ENCODE measurements around the gene MCRS1.

MCRS1 gene

DNA sequence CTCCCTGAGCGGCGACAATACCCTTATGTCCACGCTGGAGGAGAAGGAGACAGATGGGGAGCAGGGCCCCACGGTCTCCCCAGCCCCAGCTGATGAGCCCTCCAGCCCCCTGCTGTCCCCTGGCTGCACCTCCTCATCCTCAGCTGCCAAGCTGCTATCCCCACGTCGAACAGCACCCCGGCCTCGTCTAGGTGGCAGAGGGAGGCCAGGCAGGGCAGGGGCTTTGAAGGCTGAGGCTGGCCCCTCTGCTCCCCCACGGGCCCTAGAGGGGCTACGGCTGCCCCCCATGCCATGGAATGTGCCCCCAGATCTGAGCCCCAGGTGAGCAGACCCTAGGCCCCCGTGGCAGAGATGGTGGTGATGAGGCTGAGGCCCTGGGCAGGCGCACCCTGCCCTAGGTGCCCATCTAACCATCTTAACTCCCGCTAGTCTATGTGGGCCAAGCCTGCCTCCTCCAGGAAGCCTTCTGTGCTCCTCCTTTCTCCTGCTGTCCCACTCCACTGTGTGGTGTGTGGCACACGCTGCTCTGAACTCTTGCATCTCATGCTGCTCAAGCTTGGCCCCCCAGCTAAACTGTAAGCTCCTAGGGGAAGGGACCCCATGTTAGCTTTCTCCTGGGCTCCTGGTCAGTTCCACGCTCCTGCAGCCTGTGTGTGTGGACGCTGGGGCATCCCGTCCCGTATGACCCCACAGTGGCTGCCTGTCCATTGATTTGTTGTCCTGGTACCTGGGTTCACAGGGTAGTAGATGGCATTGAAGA, 12.1 kb downstream of the MCRS1 start:
- DNase-seq, result no peak

DNA sequence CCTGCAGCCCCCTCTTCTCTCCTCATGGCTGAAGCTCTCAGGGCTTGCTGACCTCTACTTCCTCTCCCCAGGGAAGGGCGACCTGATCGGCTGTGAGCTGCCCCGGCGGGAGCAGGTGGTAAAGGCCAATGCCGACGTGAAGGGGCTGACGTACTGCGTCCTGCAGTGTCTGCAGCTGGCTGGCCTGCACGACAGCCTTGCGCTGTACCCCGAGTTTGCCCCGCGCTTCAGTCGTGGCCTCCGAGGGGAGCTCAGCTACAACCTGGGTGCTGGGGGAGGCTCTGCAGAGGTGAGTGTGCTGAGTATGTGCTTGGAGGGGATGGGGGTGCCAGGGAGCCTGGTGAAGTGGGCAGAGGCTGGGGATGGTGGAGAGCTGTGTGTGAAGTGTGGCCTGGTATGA, 13.7 kb downstream of the MCRS1 start:
- DNase-seq, result no peak

DNA sequence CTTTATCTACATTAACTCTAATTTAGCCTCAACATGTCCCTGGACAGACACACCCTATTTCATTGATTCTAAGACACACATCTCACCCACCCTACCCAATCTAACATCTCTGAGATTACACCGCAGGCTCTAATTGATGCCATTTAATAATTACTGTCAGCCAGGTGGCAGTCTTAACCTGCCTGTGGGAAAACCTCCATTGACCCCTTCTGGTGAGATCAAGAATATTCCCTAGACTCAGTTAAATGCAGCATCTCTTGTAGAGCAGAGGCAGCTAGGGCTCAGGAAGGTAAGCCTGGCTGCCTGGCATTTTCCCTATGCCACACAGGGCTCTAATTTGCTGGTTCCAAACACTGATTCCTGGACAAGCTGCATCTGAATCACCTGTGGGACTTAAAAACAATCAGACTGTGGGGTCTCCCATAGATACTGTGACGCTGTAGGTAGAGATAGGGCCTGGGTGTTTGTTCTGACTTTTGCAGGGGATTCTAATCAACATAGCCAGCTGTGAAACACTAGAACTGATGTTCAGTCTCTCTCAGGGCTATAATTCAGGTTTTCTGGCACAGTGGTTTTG, 14.3 kb downstream of the MCRS1 start:
- peak; percentile 40 for DNase-seq

DNA sequence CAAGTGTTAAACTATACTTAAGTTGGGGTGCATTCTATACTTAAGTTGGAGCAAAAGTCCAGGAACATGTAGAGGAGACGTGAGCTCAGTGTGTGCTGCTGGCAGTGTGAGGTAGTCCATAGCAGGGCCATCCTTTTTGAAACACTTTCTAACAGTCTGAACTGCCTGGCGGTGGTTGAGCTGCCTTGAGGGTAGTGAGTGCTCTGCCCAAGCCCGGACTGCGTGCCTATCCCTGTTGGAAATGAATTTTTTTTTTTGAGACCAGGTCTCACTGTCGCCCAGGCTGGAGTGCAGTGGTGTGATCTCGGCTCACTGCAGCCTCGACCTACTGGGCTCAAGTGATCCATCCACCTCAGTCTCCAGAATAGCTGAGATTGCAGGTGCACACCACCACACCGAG, 15.0 kb downstream of the MCRS1 start:
- DNase-seq, result no peak

DNA sequence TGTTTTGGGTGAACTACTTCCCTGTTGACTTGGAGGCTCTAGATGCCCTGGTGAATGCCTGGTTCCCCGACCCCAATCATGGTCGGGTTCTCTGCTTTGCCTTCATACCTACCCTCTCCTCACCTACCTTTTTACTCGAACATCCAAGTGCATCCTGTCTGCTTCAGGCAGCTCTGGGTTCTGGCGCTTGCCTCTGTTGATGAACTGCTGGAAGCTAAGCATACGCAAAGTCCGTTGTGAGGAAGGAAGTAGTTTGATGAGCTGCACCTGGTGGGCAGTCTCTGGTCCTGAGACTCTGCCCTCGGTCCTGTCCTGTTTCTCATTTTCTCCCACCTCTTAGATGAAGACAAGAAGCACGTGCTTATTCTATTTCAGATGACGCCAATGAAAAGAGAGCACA, 15.5 kb downstream of the MCRS1 start:
- no peak for DNase-seq

DNA sequence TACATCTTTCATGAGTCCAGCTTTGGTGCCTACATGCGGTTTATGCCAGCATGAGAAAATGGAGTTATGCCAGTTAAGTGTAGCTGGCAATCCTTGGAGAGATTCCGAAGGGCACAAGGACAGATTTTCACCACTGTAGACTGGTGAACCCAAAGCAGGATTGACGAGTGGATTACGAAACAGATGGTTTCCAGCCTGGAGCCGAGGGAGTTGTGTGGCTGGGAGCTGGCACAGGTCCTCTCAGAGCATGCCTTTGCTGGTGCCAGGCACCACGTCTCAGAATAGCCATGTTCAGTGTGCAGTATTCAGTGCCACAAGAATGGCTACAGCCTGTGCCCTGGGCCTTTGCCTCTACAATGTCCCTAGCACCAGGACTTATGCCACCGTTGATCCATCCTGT, 15.9 kb downstream of the MCRS1 start:
- no peak for DNase-seq

DNA sequence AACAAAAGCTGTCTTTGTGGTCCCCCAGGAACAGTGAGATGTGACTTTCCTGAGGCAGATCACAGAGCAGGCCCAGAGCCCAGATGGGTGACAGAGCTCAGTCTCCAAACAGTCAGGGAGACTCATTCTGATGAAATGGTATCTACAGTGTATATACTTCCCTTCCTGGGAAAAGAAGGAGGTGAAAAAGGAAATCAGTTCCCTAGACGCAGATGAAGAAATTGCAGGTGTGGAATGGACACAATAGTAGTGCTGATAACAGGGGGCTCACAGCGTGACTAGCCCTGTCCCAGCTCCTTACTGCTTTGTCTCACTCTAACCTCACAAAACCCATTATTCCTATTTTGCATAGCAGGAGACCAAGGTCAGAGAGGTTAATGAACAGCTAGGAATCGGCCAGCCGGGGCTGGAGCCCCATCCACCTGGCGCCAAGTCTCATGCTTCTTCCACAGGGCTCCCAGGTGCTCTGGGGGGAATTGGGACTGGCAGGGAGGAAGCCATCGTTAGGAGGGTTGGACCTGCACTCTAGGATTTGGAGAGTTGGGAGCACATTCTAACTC, 17.2 kb downstream of the MCRS1 start:
- no peak for DNase-seq

DNA sequence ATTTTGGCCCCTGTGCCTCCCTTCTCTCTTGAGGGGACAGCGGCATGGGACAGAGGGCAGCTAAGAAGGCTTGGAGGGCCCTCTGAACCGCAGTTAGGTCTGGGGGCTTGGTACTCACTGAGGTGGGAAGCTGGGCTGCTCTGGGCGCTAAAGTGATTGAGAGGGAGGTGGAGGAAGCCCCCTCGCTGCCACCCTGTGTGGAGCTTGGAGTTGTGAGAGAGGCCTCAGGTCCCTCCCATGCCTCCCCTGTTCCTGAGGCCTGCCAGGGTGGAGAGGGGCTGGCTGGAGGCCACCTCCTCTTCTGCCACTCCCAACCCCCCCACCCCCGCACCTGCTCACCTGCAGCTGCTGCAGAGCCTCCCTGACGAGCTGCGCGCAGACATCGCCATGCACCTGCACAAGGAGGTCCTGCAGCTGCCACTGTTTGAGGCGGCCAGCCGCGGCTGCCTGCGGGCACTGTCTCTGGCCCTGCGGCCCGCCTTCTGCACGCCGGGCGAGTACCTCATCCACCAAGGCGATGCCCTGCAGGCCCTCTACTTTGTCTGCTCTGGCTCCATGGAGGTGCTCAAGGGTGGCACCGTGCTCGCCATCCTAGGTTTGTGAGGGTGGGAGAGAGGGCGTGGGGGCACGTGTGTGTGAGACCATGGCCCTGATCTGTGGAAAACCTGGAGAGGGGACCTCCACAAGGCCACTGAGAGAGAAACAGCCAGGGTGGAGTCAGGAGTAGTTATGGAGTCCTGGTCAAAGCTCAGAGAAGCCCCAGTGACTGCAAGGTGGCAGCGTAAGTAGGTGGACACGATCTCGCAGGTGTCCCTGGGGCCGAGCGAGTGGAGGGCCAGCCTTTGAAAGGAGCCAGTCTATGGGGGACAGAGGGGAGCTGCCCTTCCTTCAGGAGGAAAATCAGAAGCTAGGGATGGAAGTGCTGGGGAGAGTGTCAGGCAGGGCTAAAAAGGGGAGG, 17.9 kb downstream of the MCRS1 start:
- no peak for DNase-seq

DNA sequence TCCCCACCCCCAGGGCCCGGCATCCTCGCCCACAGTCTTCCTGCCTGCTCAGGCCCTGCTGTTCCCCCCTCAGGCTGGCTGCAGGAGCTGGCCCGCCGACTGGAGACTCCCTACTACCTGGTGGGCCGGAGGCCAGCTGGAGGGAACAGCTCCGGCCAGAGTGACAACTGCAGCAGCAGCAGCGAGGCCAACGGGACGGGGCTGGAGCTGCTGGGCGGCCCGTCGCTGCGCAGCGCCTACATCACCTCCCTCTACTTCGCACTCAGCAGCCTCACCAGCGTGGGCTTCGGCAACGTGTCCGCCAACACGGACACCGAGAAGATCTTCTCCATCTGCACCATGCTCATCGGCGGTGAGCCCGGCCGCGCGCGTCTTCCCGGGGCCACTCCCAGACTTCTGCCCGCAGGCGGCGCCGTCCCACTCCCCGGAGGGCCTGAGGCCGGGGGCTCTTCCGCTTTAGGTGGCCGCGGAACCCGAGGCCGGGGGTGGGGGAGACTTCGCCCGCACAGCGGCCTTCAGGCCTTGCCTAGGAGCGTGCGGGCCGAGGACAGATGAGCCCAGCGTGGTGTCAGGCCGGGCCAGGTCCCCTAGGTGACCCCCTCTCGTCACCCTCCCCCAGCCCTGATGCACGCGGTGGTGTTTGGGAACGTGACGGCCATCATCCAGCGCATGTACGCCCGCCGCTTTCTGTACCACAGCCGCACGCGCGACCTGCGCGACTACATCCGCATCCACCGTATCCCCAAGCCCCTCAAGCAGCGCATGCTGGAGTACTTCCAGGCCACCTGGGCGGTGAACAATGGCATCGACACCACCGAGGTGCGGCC, 18.9 kb downstream of the MCRS1 start:
- DNase-seq, result peak; percentile 55

DNA sequence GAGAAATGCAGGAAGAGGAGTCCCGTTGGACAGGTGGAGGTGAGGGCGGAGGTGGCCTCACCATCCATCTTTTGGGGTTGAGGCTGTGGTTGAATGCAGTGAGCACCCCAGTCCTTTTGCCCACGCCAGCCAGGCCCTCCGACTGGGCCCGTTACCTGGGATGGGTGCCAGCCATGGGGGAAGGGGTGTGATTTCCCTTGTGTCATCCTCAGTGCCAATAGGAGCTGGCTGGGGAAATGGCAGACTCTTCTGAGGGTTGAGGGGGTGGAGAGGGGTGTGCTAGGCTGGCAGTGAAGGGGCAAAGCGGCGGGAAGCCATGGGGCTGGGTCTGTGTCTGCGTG, 19.5 kb downstream of the MCRS1 start:
- DNase-seq, result no peak

DNA sequence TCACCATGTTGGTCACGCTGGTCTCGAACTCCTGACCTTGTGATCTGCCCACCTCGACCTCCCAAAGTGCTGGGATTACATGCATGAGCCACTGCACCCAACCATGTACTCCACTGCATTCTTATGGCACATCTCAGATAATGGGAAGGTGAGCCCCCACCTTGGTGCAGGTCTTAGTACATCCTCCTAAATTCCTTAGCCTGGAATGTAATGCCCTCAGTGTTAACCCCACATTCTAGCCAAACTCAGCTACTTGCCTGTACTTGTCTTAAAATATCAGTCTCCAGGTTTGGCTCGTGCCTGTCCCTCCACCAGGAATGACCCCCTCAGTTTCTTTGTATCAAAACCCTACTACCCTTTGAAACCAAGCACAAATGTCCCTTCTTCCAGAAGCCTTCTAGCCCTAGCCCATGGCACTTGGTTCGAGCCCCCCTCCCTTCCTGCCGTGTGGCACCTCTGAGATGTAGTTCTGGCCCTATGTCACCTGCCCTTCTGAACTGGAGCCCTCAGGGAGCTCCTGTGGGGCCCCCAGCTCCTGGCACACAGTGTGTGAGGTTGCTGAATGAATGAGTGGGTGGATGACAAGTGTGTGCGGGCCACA, 20.8 kb downstream of the MCRS1 start:
- DNase-seq, result no peak

DNA sequence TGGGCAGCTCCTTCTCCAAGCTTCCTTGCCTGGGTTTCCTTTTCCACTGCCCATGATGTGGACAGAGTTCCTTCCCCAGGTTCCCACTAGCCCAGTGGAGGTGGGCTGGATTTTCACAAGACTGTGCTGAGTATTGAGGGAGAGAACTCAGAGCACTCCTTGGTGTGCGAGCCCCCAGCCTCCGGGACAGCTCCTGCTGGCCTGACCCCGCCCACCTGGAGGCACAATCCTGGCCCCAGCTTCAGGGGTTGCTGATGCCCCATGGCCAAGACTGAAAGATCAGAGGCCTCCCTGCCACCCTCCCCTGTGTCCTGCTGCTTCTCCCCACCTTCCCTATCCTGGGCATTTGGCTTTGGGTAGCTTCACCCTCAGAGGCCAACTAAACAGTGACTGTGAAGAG, 21.5 kb downstream of the MCRS1 start:
- DNase-seq, result no peak

DNA sequence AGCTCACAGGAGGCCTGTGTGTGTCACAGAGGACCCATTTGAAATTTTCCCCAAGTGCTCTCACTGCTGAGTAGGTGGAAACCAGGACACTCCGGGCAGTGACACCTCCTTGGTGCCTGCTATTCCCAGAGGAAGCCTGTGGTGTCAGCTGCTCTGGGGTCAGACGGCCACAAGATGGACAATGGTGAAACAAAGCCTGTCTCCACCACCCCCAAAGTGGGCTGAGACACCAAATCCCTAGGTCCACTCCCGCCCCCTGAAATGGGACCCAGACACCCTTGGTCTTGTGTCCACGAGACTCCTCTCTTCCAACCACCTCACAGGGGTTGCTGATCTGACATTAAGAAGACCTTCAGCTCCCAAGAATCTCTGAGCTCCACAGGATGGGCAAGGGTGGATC, 22.1 kb downstream of the MCRS1 start:
- no peak for DNase-seq

DNA sequence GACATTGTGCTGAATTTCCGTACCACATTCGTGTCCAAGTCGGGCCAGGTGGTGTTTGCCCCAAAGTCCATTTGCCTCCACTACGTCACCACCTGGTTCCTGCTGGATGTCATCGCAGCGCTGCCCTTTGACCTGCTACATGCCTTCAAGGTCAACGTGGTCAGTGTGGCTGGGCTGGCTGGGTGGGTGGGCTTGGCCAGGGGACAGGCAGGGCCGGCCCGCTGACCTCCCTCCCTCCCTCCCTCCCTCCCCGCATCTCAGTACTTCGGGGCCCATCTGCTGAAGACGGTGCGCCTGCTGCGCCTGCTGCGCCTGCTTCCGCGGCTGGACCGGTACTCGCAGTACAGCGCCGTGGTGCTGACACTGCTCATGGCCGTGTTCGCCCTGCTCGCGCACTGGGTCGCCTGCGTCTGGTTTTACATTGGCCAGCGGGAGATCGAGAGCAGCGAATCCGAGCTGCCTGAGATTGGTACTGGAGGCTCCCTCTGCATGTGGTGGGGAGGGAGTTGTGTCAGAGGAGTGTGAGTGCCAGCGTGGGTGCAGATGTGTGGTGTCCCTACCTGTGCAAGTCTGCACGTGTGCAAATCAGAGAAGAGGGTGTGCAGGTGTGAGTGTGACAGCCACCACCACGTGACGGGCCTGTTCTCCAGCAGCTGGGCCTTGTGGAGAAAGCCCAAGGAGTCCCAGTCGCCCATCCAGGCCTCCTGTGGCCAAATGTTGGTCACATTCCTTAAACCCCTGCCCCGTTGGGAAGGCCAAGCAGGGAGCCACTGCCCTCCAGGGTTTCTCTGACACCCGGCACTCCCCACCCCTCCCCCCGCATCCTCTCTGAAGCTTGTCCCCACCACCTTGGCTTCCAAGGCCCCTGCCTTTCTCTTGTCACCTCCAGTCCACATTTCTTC, 23.8 kb downstream of the MCRS1 start:
- DNase-seq, result no peak

DNA sequence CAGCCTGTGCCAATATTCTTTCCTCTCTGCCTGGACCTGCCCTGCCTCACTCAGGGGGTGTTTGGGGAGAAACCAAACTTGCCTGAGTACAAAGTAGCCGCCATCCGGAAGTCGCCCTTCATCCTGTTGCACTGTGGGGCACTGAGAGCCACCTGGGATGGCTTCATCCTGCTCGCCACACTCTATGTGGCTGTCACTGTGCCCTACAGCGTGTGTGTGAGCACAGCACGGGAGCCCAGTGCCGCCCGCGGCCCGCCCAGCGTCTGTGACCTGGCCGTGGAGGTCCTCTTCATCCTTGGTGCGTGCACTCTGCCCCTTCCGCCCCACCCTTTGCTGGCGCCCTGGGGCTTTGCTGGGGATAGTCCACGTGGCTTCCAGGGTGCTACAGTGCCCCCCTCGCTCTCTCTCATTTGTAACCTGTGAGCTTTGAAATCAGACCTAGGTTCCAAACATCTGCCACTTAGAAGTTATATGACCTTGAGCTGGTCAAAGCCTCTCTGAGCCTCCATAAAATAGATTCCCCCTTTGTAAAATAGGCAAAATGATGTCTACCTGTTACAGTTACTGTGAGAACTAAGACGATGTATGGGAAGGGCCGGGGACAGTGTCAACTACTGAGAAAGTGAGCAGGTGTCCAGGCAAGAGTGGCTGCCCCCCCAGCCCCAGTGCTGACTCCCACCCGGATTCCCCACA, 24.6 kb downstream of the MCRS1 start:
- peak; percentile 10 for DNase-seq

DNA sequence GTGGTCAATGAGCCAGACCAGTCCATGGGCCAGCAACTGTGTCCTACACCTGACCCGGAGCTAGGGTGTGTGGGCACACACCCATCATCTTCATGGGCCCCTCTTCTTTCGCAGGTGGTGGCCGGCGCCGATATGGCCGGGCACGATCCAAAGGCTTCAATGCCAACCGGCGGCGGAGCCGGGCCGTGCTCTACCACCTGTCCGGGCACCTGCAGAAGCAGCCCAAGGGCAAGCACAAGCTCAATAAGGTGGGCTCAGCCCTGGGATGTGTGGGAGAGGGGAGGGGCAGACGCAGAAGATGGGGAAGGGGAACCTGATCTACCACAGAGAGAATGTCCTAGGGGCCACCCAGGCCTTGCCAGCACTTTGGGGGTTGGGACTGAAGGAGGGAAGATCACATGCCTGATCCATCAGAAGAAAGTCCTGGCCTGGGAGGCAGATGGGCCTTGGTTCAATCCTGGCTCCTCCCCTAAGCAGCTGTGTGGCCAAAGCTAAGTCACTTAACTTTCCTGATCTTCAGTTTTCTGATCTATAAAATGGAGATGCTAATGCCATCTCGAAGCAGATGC, 25.3 kb downstream of the MCRS1 start:
- DNase-seq, result no peak

DNA sequence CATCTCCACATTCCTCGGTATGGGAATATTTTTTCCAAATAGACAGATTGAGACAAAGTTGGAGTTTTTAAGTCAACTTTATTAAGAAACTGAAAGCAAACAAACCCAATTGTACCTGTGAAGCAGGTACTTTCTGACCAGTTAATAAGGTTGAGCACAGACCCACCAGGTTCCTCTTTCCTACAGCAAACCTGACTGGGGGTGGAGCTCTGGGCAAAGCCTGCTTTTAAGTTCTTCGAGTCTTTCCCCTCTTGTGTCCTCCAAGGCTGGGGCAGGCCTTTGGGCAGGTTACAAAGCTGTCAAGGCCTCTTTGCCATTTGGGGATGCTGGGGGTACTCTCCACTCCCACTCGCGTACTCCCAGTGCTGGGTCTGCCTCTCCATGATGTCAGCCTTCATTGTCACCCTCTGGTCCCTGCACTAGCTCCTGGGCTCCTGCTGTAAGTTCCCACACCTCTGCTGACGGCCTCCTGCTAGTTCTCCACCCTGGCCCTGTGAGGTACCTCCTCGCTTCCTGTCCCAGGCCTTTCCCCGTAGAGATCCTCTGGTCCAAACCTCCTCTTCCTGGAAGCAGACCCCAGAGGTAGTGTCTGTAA, 25.9 kb downstream of the MCRS1 start:
- no peak for DNase-seq

DNA sequence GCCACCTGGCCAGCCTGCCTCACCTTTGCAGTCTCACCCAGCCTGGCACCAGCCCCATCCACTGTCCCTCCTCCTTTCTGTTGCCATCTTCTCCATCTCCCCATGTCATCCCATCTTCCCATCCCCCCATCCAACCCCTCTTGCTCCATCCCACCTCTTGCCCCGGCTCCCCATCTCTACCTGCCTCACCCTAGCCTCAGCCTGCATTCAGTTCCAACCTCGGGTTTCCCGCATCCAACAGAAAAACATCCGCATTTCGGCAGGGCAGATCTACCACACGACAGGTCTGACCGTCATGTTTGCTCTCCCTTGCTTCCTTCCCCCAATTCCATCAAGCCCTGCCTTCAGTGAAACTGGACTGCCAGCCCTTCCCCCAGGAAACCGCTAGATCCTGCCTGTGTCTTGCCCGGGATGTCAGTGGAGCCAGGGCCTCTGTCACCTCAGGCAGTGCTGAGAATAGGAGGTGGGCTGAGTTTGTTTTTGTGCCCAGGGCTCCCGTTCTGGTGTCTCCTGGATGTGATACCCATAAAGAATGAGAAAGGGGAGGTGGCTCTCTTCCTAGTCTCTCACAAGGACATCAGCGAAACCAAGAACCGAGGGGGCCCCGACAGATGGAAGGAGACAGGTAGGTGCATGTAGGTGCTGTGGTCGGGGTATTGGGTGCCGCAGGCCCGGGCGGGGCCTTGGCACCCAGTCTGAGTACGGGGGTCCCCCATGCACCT, 26.6 kb downstream of the MCRS1 start:
- no peak for DNase-seq
